H1 (cell line): ENCODE data around the gene KCNQ1. TPM values are rescaled to one million over a fixed set of nuclear protein-coding genes. Genes with fewer than 3 reads are reported as not detected.

ENCODE experiments used
- CTCF ChIA-PET: fragments of 300-600 bp; sonication (Branson Sonifier 250); formaldehyde crosslinking; loops from one replicate; lab custom pipeline; 2021; ENCODE audit not compliant: partially characterized antibody; lab: Charles Lee
- POLR2A ChIA-PET: fragments of 300-600 bp; sonication (Branson Sonifier 250); formaldehyde crosslinking; loops from one replicate; lab custom pipeline; 2021; ENCODE audit warnings: inconsistent platforms; ENCODE audit not compliant: partially characterized antibody; lab: Charles Lee
- DNase-seq, 2 experiments: peaks; one replicate each; pipeline versions ENCODE4 v3.0.0 to v3.0.0-alpha.2; 2010 to 2022; ENCODE audit warnings: low spot score in 2 of 2, low read depth in 1 of 2, mixed read lengths in 1 of 2
- FAIRE-seq: peaks from 2 replicates; lab custom pipeline; 2011; peaks lifted over from hg19 to GRCh38; lab: Jason Lieb, UNC
- H2AFZ ChIP-seq: 2 replicates; pipeline ENCODE4 v1.8.1; 2012; ENCODE audit warnings: low read length, inconsistent platforms
- H2AK5ac ChIP-seq: 2 replicates; pipeline ENCODE4 v1.6.1; 2013; ENCODE audit warnings: low read depth, low read length
- H2BK120ac ChIP-seq: replicated peaks from 2 replicates; pipeline ENCODE3; 2013; ENCODE audit warnings: low read depth, low read length, inconsistent platforms
- H2BK12ac ChIP-seq: 2 replicates; pipeline ENCODE4 v1.6.1; 2013; ENCODE audit warnings: low read depth, low read length
- H2BK15ac ChIP-seq: 2 replicates; pipeline ENCODE4 v1.6.1; 2013; ENCODE audit warnings: low read length
- H2BK20ac ChIP-seq: 2 replicates; pipeline ENCODE4 v1.6.1; 2013; ENCODE audit warnings: low read length
- H2BK5ac ChIP-seq: 2 replicates; pipeline ENCODE4 v1.6.1; 2013; ENCODE audit warnings: low read depth, low read length
- H3K14ac ChIP-seq: 2 replicates; pipeline ENCODE4 v1.6.1; 2013; ENCODE audit warnings: inconsistent platforms; ENCODE audit not compliant: insufficient read length
- H3K18ac ChIP-seq: 2 replicates; pipeline ENCODE4 v1.6.1; 2013; ENCODE audit warnings: low read length; ENCODE audit errors: extremely low read depth
- H3K23ac ChIP-seq: 2 replicates; pipeline ENCODE4 v1.6.1; 2013; ENCODE audit warnings: inconsistent platforms; ENCODE audit not compliant: insufficient read length
- H3K23me2 ChIP-seq: 2 replicates; pipeline ENCODE4 v1.6.1; 2013; ENCODE audit warnings: low read depth, low read length
- H3K27ac ChIP-seq: 2 replicates; pipeline ENCODE4 v1.6.1; 2011; ENCODE audit warnings: low read depth, low read length, inconsistent platforms
- H3K27me3 ChIP-seq, 4 experiments: replicated peaks in 1 of 4; 1 replicate in 1 of 4; 2 replicates in 3 of 4; pipeline versions ENCODE4 v1.6.1 to v1.8.1; 2011 to 2013; ENCODE audit warnings: low read length in 3 of 4, mild to moderate bottlenecking in 3 of 4, inconsistent platforms in 2 of 4, mixed read lengths in 2 of 4, moderate library complexity in 1 of 4; ENCODE audit not compliant: control insufficient read depth in 3 of 4, insufficient read depth in 3 of 4; ENCODE audit errors: extremely low read depth in 1 of 4
- H3K36me3 ChIP-seq, 4 experiments: 2 replicates each; pipeline versions ENCODE4 v1.6.1 to v1.8.1; 2011 to 2013; ENCODE audit warnings: mild to moderate bottlenecking in 4 of 4, low read length in 3 of 4, moderate library complexity in 2 of 4, control low read depth in 1 of 4, inconsistent platforms in 1 of 4; ENCODE audit not compliant: insufficient read depth in 4 of 4, control insufficient read depth in 2 of 4
- H3K4ac ChIP-seq: replicated peaks from 2 replicates; pipeline ENCODE3; 2013; ENCODE audit warnings: low read length, low read depth, mixed read lengths, inconsistent platforms; ENCODE audit not compliant: insufficient read length
- H3K4me1 ChIP-seq, 4 experiments: replicated peaks in 1 of 4; 1 replicate in 1 of 4; 2 replicates in 3 of 4; pipeline versions ENCODE4 v1.6.1 to v1.8.1; 2011 to 2013; ENCODE audit warnings: low read length in 3 of 4, inconsistent platforms in 2 of 4, mixed read lengths in 1 of 4; ENCODE audit not compliant: insufficient read depth in 4 of 4, control insufficient read depth in 3 of 4
- H3K4me2 ChIP-seq, 2 experiments: 2 replicates each; pipeline versions ENCODE4 v1.6.1 to v1.8.1; 2011 to 2013; ENCODE audit warnings: low read depth in 2 of 2, low read length in 2 of 2, control low read depth in 1 of 2, inconsistent platforms in 1 of 2, mild to moderate bottlenecking in 1 of 2; ENCODE audit not compliant: insufficient read depth in 1 of 2
- H3K4me3 ChIP-seq, 4 experiments: fragments of 200-600, 300-600 bp in 1 of 4; sonication (generic), shearing (Covaris generic), sonication (Bioruptor Twin) in 1 of 4; 2 replicates each; pipeline versions ENCODE4 v1.5.1 to v1.8.1; 2011 to 2016; ENCODE audit warnings: low read length in 4 of 4, low read depth in 3 of 4, control low read depth in 2 of 4, inconsistent platforms in 2 of 4, mild to moderate bottlenecking in 2 of 4, mixed read lengths in 1 of 4, moderate library complexity in 1 of 4; ENCODE audit not compliant: insufficient read depth in 2 of 4; ENCODE audit errors: extremely low read depth in 1 of 4
- H3K56ac ChIP-seq: replicated peaks from 2 replicates; pipeline ENCODE3; 2013; ENCODE audit warnings: low read depth, mild to moderate bottlenecking, mixed read lengths, low read length, inconsistent platforms; ENCODE audit not compliant: insufficient read length
- H3K79me1 ChIP-seq: 2 replicates; pipeline ENCODE4 v1.6.1; 2013; ENCODE audit warnings: low read depth, low read length, control low read depth
- H3K79me2 ChIP-seq, 2 experiments: 2 replicates each; pipeline versions ENCODE4 v1.6.1 to v1.8.1; 2012 to 2013; ENCODE audit warnings: low read length in 2 of 2, mild to moderate bottlenecking in 2 of 2, inconsistent platforms in 1 of 2; ENCODE audit not compliant: insufficient read depth in 2 of 2, control insufficient read depth in 1 of 2
- H3K9ac ChIP-seq, 4 experiments: replicated peaks in 1 of 4; 1 replicate in 1 of 4; 2 replicates in 3 of 4; pipeline versions ENCODE4 v1.6.1 to v1.8.1; 2011 to 2013; ENCODE audit warnings: low read depth in 3 of 4, low read length in 3 of 4, control low read depth in 2 of 4, mild to moderate bottlenecking in 2 of 4, moderate library complexity in 2 of 4, inconsistent platforms in 1 of 4; ENCODE audit errors: extremely low read depth in 1 of 4
- H3K9me3 ChIP-seq, 2 experiments: 2 replicates each; pipeline versions ENCODE4 v1.6.1 to v1.8.1; 2012 to 2013; ENCODE audit warnings: mild to moderate bottlenecking in 2 of 2, moderate library complexity in 2 of 2, control low read depth in 1 of 2, inconsistent platforms in 1 of 2, low read depth in 1 of 2, low read length in 1 of 2, mixed read lengths in 1 of 2; ENCODE audit not compliant: insufficient read depth in 2 of 2
- H4K20me1 ChIP-seq, 2 experiments: replicated peaks in 1 of 2; 2 replicates each; pipeline versions ENCODE3 to v1.8.1; 2011 to 2013; ENCODE audit warnings: inconsistent platforms in 2 of 2, low read length in 2 of 2, mild to moderate bottlenecking in 1 of 2; ENCODE audit not compliant: insufficient read depth in 2 of 2, control insufficient read depth in 1 of 2
- H4K5ac ChIP-seq: 2 replicates; pipeline ENCODE4 v1.6.1; 2013; ENCODE audit warnings: low read length, low read depth, mixed read lengths, inconsistent platforms; ENCODE audit not compliant: insufficient read length
- H4K8ac ChIP-seq: 2 replicates; pipeline ENCODE4 v1.8.0; 2013; ENCODE audit warnings: mild to moderate bottlenecking, moderate library complexity, low read length, inconsistent platforms; ENCODE audit not compliant: insufficient read depth; ENCODE audit errors: extremely low read depth
- H4K91ac ChIP-seq: replicated peaks from 2 replicates; pipeline ENCODE3; 2013; ENCODE audit warnings: low read length, mixed read lengths, inconsistent platforms; ENCODE audit not compliant: insufficient read length
- BRCA1 ChIP-seq: IDR thresholded peaks from 2 replicates; pipeline ENCODE4 v1.6.1; 2012; ENCODE audit warnings: low read depth, low read length, improper control_type of control experiment
- EGR1 ChIP-seq: IDR thresholded peaks from 2 replicates; pipeline ENCODE4 v1.6.1; 2011; ENCODE audit warnings: low read depth, low read length, borderline replicate concordance
- FOSL1 ChIP-seq: IDR thresholded peaks from 2 replicates; pipeline ENCODE4 v1.6.1; 2011; ENCODE audit warnings: mild to moderate bottlenecking, low read depth, low read length, moderate library complexity; ENCODE audit not compliant: insufficient read depth
- HDAC2 ChIP-seq, 2 experiments: fragments of 300-600 bp in 1 of 2; sonication (generic) in 1 of 2; IDR thresholded peaks; 2 replicates each; pipeline ENCODE4 v1.6.1; 2011 to 2012; ENCODE audit warnings: low read depth in 2 of 2, low read length in 2 of 2, mild to moderate bottlenecking in 2 of 2, moderate library complexity in 2 of 2, borderline replicate concordance in 1 of 2, inconsistent platforms in 1 of 2
- POLR2A ChIP-seq, 2 experiments: IDR thresholded peaks; 1 replicate in 1 of 2; 2 replicates in 1 of 2; pipeline ENCODE4 v1.6.1; 2011; ENCODE audit warnings: low read depth in 2 of 2, low read length in 2 of 2, mild to moderate bottlenecking in 2 of 2; ENCODE audit errors: control extremely low read depth in 1 of 2
- POU5F1 ChIP-seq: IDR thresholded peaks from 2 replicates; pipeline ENCODE4 v1.6.1; 2011; ENCODE audit warnings: low read depth, mild to moderate bottlenecking, low read length, moderate library complexity
- SIN3A ChIP-seq, 2 experiments: IDR thresholded peaks in 1 of 2; conservative IDR thresholded peaks in 1 of 2; 2 replicates each; pipeline ENCODE4 v1.6.1; 2011 to 2012; ENCODE audit warnings: low read length in 2 of 2, improper control_type of control experiment in 1 of 2, low read depth in 1 of 2, mild to moderate bottlenecking in 1 of 2
- SP4 ChIP-seq: IDR thresholded peaks from 2 replicates; pipeline ENCODE4 v1.6.1; 2012; ENCODE audit warnings: low read length, inconsistent platforms
- YY1 ChIP-seq: IDR thresholded peaks from 2 replicates; pipeline ENCODE4 v1.6.1; 2011; ENCODE audit warnings: low read depth, mild to moderate bottlenecking, low read length
- WGBS, 2 experiments: shearing (Covaris generic) in 1 of 2; methylation state at CpG; one replicate each; pipeline versions ENCODE4 v1.1.6 to v1.1.7; 2013 to 2015; ENCODE audit warnings: low lambda C conversion rate in 2 of 2, mixed read lengths in 2 of 2, inconsistent platforms in 1 of 2, low coverage in 1 of 2, missing lambda C conversion rate in 1 of 2; ENCODE audit not compliant: insufficient replicate concordance in 2 of 2, insufficient coverage in 1 of 2, insufficient read length in 1 of 2; ENCODE audit errors: extremely low coverage in 1 of 2, missing lambda C conversion rate in 1 of 2; 5-methylcytosine and 5-hydroxymethylcytosine counted together
- polyA plus RNA-seq, 7 experiments: library from polyadenylated mRNA; depleted of rRNA in 3 of 7; stranded (reverse) in 5 of 7; unstranded in 2 of 7; fragments of >200 nt in 5 of 7; fragments of 200-250 nt in 2 of 7; gene quantifications; 1 replicate in 5 of 7; 2 replicates in 1 of 7; 4 replicates in 1 of 7; pipeline versions ENCODE4 v1.2.1 to v1.2.3, GENCODE V29; 2011 to 2013; ENCODE audit warnings: missing spikeins in 2 of 7, mixed read lengths in 2 of 7
- total RNA-seq: library from RNA; stranded (reverse); fragmentation: NEBNext Ultra II Directional; extraction: Animal tissue kit (Norgen Biotek cat#: 25700); gene quantifications from 2 replicates; pipeline ENCODE4 v1.2.1, GENCODE V29; 2021
- TF ChIP-seq, protein P1 (sequence below): IDR thresholded peaks from 2 replicates; pipeline ENCODE4 v1.6.1; 2012; ENCODE audit warnings: low read length, inconsistent platforms
- TF ChIP-seq, protein P2 (sequence below): IDR thresholded peaks from 2 replicates; pipeline ENCODE4 v1.6.1; 2012; ENCODE audit warnings: inconsistent platforms

KCNQ1 gene
- total and polyA plus RNA-seq, 2 of the 8 experiments (the other 6 are each of a cell fraction or from before 2014, with no cell fraction given) = 1.9 to 2.0 TPM

DNA sequence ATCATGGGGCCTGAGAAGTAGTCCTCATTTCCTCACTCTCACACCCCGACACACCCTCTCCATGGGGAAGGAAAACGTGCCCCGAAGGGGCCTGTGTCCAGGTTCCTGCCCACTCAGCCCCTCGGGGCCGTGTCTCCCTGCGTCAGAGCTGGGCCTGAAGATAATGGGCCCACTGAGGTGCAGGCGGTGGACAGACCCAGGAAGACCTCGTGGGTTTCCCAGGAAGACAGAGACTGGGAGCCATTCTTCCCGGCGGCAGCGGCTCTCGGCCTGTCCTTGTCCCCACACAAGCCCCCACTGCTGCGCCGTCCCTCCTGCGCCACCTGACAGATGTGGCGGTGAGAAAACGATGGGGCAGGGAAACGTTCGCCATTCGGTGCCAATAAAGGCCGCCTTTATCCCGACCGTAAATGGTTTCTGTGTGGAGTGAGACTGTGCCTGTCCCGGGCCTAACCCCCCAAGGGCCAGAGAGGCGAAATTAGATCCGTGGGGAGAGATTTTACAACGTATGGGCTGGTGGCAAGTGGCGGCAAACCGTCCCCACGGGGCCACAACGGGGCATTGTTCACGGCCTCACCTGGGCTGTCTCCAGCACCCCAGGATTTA is 351.8 kb downstream of the KCNQ1 start:
- FAIRE-seq (no peak), DNase-seq (peak in 1 of 2 experiments; percentile 42)
- H3K23ac ChIP-seq = no peak overlapping the region
- H4K20me1 ChIP-seq = no peaks in the 10 kb centered on the region
- H2AK5ac ChIP-seq = no peak overlapping the region
- no peak overlapping the region for H3K4ac ChIP-seq
- H2BK15ac ChIP-seq = no peak overlapping the region; the same call in 1 of the 2 replicates
- ChIA-PET POLR2A (no interaction called here), CTCF (no interaction called here)
- H4K91ac ChIP-seq = no peak overlapping the region
- no peak overlapping the region for H3K27ac ChIP-seq
- H3K14ac ChIP-seq = no peak overlapping the region
- no peak overlapping the region for H4K5ac ChIP-seq
- no peak overlapping the region for H3K56ac ChIP-seq
- peaks cover 4% of the 10 kb centered on the region; the same call in 1 of the 2 replicates for H3K23me2 ChIP-seq
- H3K9ac ChIP-seq = no peak overlapping the region
- peaks cover 0 to 3% (median 2%) of the 10 kb centered on the region in 4 experiments; a peak in 5 of 7 replicates for H3K4me1 ChIP-seq
- no peak overlapping the region for H2BK5ac ChIP-seq
- no peaks in the 10 kb centered on the region for H3K79me2 ChIP-seq
- peaks cover 0 to 29% (median 17%) of the 10 kb centered on the region in 4 experiments; a peak in 5 of 7 replicates for H3K27me3 ChIP-seq
- H2BK20ac ChIP-seq = no peak overlapping the region
- H3K9me3 ChIP-seq = peaks cover 0 to 4% of the 10 kb centered on the region in 2 experiments; a peak in 1 of 4 replicates
- 87% methylated on average over 21 of the region's 32 CpGs; no CpG with 5 or more reads in 1 of the 2 experiments for WGBS, 2 experiments
- H3K36me3 ChIP-seq = no peaks in the 10 kb centered on the region
- no peak overlapping the region for H3K18ac ChIP-seq
- no peaks in the 10 kb centered on the region for H3K79me1 ChIP-seq
- H2BK12ac ChIP-seq = no peak overlapping the region
- H3K4me3 ChIP-seq = no peak overlapping the region
- no peak overlapping the region for H2BK120ac ChIP-seq
- peak overlapping the region; percentile 74; the same call in 1 of the 2 replicates for H4K8ac ChIP-seq
- H2AFZ ChIP-seq = no peak overlapping the region
- H3K4me2 ChIP-seq = no peak overlapping the region
- TF ChIP-seq, protein P1, sequence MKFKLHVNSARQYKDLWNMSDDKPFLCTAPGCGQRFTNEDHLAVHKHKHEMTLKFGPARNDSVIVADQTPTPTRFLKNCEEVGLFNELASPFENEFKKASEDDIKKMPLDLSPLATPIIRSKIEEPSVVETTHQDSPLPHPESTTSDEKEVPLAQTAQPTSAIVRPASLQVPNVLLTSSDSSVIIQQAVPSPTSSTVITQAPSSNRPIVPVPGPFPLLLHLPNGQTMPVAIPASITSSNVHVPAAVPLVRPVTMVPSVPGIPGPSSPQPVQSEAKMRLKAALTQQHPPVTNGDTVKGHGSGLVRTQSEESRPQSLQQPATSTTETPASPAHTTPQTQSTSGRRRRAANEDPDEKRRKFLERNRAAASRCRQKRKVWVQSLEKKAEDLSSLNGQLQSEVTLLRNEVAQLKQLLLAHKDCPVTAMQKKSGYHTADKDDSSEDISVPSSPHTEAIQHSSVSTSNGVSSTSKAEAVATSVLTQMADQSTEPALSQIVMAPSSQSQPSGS = no peak
- TF ChIP-seq HDAC2 (IDR thresholded peaks at IDR 0.05; ENCODE audit: borderline replicate concordance in 1 of 2, low read depth in 2 of 2, low read length in 2 of 2) = no peak
- no peak for TF ChIP-seq SP4
- no peak for TF ChIP-seq EGR1
- TF ChIP-seq POU5F1 = no peak
- TF ChIP-seq SIN3A (conservative IDR thresholded peaks at IDR 0.05 in 1 of 2, IDR thresholded peaks at IDR 0.05 in 1 of 2; ENCODE audit: low read depth in 1 of 2, low read length in 2 of 2) = no peak
- no peak for TF ChIP-seq POLR2A (IDR thresholded peaks at IDR 0.05; ENCODE audit: control extremely low read depth in 1 of 2, low read depth in 2 of 2, low read length in 2 of 2)
- no peak for TF ChIP-seq FOSL1
- TF ChIP-seq, protein P2, sequence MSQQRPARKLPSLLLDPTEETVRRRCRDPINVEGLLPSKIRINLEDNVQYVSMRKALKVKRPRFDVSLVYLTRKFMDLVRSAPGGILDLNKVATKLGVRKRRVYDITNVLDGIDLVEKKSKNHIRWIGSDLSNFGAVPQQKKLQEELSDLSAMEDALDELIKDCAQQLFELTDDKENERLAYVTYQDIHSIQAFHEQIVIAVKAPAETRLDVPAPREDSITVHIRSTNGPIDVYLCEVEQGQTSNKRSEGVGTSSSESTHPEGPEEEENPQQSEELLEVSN = no peak
- TF ChIP-seq BRCA1 = no peak
- no peak for TF ChIP-seq YY1
